GM23338 (cell line): ENCODE data around the gene RAD51B. TPM values are rescaled to one million over a fixed set of nuclear protein-coding genes. Genes with fewer than 3 reads are reported as not detected.

Experiments used
- ATAC-seq: fragments of 200-7000 bp; cut with Tn5 transposase; 3 replicates; pipeline ENCODE4 v1.9.1; 2020
- DNase-seq: peaks from one replicate; pipeline ENCODE4 v3.0.0-alpha.2; 2015; ENCODE audit warnings: low spot score
- H2AFZ ChIP-seq: fragments of 200-600 bp; sonication (generic); 2 replicates; pipeline ENCODE4 v1.8.0; 2016; ENCODE audit warnings: antibody characterized with exemption, mild to moderate bottlenecking, moderate library complexity
- H3F3A ChIP-seq: fragments of 200-600 bp; sonication (generic); replicated peaks from 2 replicates; pipeline ENCODE4 v1.8.0; 2017; ENCODE audit warnings: antibody characterized with exemption, mixed run types, low read depth
- H3K27ac ChIP-seq: fragments of 200-600 bp; sonication (generic); 2 replicates; pipeline ENCODE4 v1.6.1; 2016; ENCODE audit warnings: low read depth
- H3K27me3 ChIP-seq: fragments of 200-600 bp; sonication (generic); 2 replicates; pipeline ENCODE4 v1.8.0; 2016; ENCODE audit warnings: mild to moderate bottlenecking, mixed run types, moderate library complexity; ENCODE audit not compliant: insufficient read depth
- H3K36me3 ChIP-seq: fragments of 200-600 bp; sonication (generic); 2 replicates; pipeline ENCODE4 v1.8.0; 2016; ENCODE audit warnings: mild to moderate bottlenecking; ENCODE audit not compliant: insufficient read depth
- H3K4me1 ChIP-seq: fragments of 200-600 bp; sonication (generic); 2 replicates; pipeline ENCODE4 v1.8.0; 2016; ENCODE audit warnings: mild to moderate bottlenecking, moderate library complexity; ENCODE audit not compliant: insufficient read depth
- H3K4me2 ChIP-seq: fragments of 200-600 bp; sonication (generic); 2 replicates; pipeline ENCODE4 v1.7.1; 2017; ENCODE audit warnings: mixed run types
- H3K4me3 ChIP-seq: fragments of 200-600 bp; sonication (generic); 2 replicates; pipeline ENCODE4 v1.6.1; 2016; ENCODE audit warnings: mixed run types
- H3K79me2 ChIP-seq: fragments of 200-600 bp; sonication (generic); replicated peaks from 2 replicates; pipeline ENCODE4 v1.8.0; 2017; ENCODE audit warnings: mild to moderate bottlenecking; ENCODE audit not compliant: insufficient read depth
- H3K9me2 ChIP-seq: fragments of 200-600 bp; sonication (generic); 2 replicates; pipeline ENCODE4 v1.8.0; 2017; ENCODE audit not compliant: insufficient read depth
- H4K20me1 ChIP-seq: fragments of 200-600 bp; sonication (generic); replicated peaks from 2 replicates; pipeline ENCODE4 v1.8.0; 2017; ENCODE audit warnings: mild to moderate bottlenecking; ENCODE audit not compliant: insufficient read depth
- H3K27ac Mint-ChIP-seq: 2 replicates; pipeline ENCODE4 v1.8.0; 2020; ENCODE audit warnings: inconsistent platforms, mild to moderate bottlenecking, moderate library complexity, mixed read lengths
- H3K27me3 Mint-ChIP-seq: 3 replicates; pipeline ENCODE4 v1.8.0; 2022; ENCODE audit warnings: low read depth, mild to moderate bottlenecking, moderate library complexity, mixed read lengths, inconsistent platforms; ENCODE audit not compliant: insufficient read depth, poor library complexity
- H3K36me3 Mint-ChIP-seq: 3 replicates; pipeline ENCODE4 v1.8.0; 2021; ENCODE audit warnings: low read depth, mild to moderate bottlenecking, inconsistent platforms, moderate library complexity, mixed read lengths
- H3K4me1 Mint-ChIP-seq: 3 replicates; pipeline ENCODE4 v1.8.0; 2020; ENCODE audit warnings: mild to moderate bottlenecking, inconsistent platforms, mixed read lengths
- H3K4me3 Mint-ChIP-seq: 3 replicates; pipeline ENCODE4 v1.8.0; 2021; ENCODE audit warnings: moderate library complexity, mild to moderate bottlenecking, inconsistent platforms, mixed read lengths
- H3K9me3 Mint-ChIP-seq: 3 replicates; pipeline ENCODE4 v1.8.0; 2020; ENCODE audit warnings: moderate library complexity, mild to moderate bottlenecking, inconsistent platforms, mixed read lengths
- CTCF ChIP-seq, 2 experiments: fragments of 200-600 bp in 1 of 2; sonication (generic) in 1 of 2; conservative IDR thresholded peaks; 2 replicates each; pipeline versions ENCODE4 v1.5.1 to v1.6.1; 2016 to 2017; ENCODE audit warnings: antibody characterized with exemption in 2 of 2, low read depth in 2 of 2, mild to moderate bottlenecking in 2 of 2, moderate library complexity in 1 of 2
- ETS1 ChIP-seq: IDR thresholded peaks from 2 replicates; pipeline ENCODE4 v1.6.1; 2016; ENCODE audit warnings: antibody characterized with exemption
- EZH2 ChIP-seq: fragments of 200-600 bp; sonication (generic); IDR thresholded peaks from one replicate; pipeline ENCODE4 v1.8.0; 2017; ENCODE audit warnings: antibody characterized with exemption, mild to moderate bottlenecking, low read depth; ENCODE audit not compliant: unreplicated experiment
- EZH2phosphoT487 ChIP-seq: fragments of 200-600 bp; sonication (generic); IDR thresholded peaks from one replicate; pipeline ENCODE4 v1.8.1; 2018; ENCODE audit warnings: antibody characterized with exemption; ENCODE audit not compliant: unreplicated experiment
- JUNB ChIP-seq: IDR thresholded peaks from one replicate; pipeline ENCODE4 v1.6.1; 2016; ENCODE audit warnings: antibody characterized with exemption; ENCODE audit not compliant: unreplicated experiment
- NANOG ChIP-seq: IDR thresholded peaks from 2 replicates; pipeline ENCODE4 v1.6.1; 2016; ENCODE audit warnings: antibody characterized with exemption, borderline replicate concordance
- POLR2AphosphoS5 ChIP-seq: IDR thresholded peaks from 2 replicates; pipeline ENCODE4 v1.6.1; 2016; ENCODE audit warnings: antibody characterized with exemption, low read depth
- STAT1 ChIP-seq: IDR thresholded peaks from one replicate; pipeline ENCODE4 v1.6.1; 2016; ENCODE audit warnings: antibody characterized with exemption; ENCODE audit not compliant: unreplicated experiment
- ZNF462 ChIP-seq: fragments of 250-450 bp; sonication (Bioruptor Pico); IDR thresholded peaks from 2 replicates; pipeline ENCODE4 v1.5.0; 2020; ENCODE audit warnings: mild to moderate bottlenecking, moderate library complexity
- polyA plus RNA-seq: library from polyadenylated mRNA; unstranded; fragments of >200 nt; fragmentation: Nextera tagmentation; extraction: Ambion mirVana; gene quantifications from 2 replicates; pipeline ENCODE4 v1.2.1, GENCODE V29; 2016
- total RNA-seq: library from RNA; depleted of rRNA; stranded (reverse); fragments of >200 nt; shearing (Covaris generic); gene quantifications from 2 replicates; pipeline ENCODE4 v1.2.3, GENCODE V29; 2014

The RAD51B gene
- total and polyA plus RNA-seq, 2 experiments from 2014 or later, result 15.7 to 29.1 TPM

GRCh38 chr14:68755016-68755353, 935.4 kb downstream of the RAD51B start (continued):
- no peak for TF ChIP-seq ETS1

GRCh38 chr14:68756000-68756481, 936.5 kb downstream of the RAD51B start:
- H4K20me1 ChIP-seq, result no peaks in the 10 kb centered on the region
- no peaks in the 10 kb centered on the region for H3F3A ChIP-seq
- H3K9me2 ChIP-seq, result no peaks in the 10 kb centered on the region
- H3K27me3 Mint-ChIP-seq, result peaks cover 5% of the 10 kb centered on the region
- no peak overlapping the region for H3K27ac ChIP-seq
- no peaks in the 10 kb centered on the region for H3K4me1 ChIP-seq
- no peaks in the 10 kb centered on the region for H3K9me3 Mint-ChIP-seq
- DNase-seq, result no peak
- no peak for ATAC-seq
- no peak overlapping the region for H3K4me2 ChIP-seq
- H3K36me3 ChIP-seq, result no peaks in the 10 kb centered on the region
- no peak overlapping the region for H3K27ac Mint-ChIP-seq
- H3K4me3 ChIP-seq, result no peak overlapping the region
- TF ChIP-seq STAT1, result no peak
- TF ChIP-seq JUNB, result no peak
- TF ChIP-seq EZH2, result no peak
- TF ChIP-seq EZH2phosphoT487, result no peak
- peaks cover 2% of the 10 kb centered on the region; the same call in 2 of the 3 replicates for H3K4me1 Mint-ChIP-seq
- H3K79me2 ChIP-seq, result no peaks in the 10 kb centered on the region
- H3K27me3 ChIP-seq, result no peaks in the 10 kb centered on the region
- no peaks in the 10 kb centered on the region; the same call in 2 of the 3 replicates for H3K36me3 Mint-ChIP-seq
- H3K4me3 Mint-ChIP-seq, result no peak overlapping the region
- H2AFZ ChIP-seq, result no peak overlapping the region

- no peak overlapping the region for H3K4me3 Mint-ChIP-seq
- H3K27ac ChIP-seq, result no peak overlapping the region
These were observed 937.2 kb downstream of the RAD51B start for GRCh38 chr14:68756734-68757133.

More at GRCh38 chr14:68756734-68757133, 937.2 kb downstream of the RAD51B start:
- Histone ChIP-seq H3K27me3 (no peaks in the 10 kb centered on the region), H3K4me2 (no peak overlapping the region), H3K79me2 (no peaks in the 10 kb centered on the region), H3F3A (no peaks in the 10 kb centered on the region), H2AFZ (no peak overlapping the region), H3K9me2 (no peaks in the 10 kb centered on the region), H3K4me1 (no peaks in the 10 kb centered on the region), H3K36me3 (no peaks in the 10 kb centered on the region), H4K20me1 (no peaks in the 10 kb centered on the region), H3K4me3 (no peak overlapping the region)
- ATAC-seq, result no peak
- Mint-ChIP-seq H3K27ac (no peak overlapping the region), H3K9me3 (no peaks in the 10 kb centered on the region), H3K36me3 (no peaks in the 10 kb centered on the region; the same call in 2 of the 3 replicates), H3K4me1 (peaks cover 2% of the 10 kb centered on the region; the same call in 2 of the 3 replicates), H3K27me3 (peaks cover 5% of the 10 kb centered on the region)
- DNase-seq, result no peak
- TF ChIP-seq STAT1 (no peak), CTCF (conservative IDR thresholded peaks at IDR 0.05; ENCODE audit: low read depth in 2 of 2) (no peak), ZNF462 (CRISPR knock-in tag) (no peak), ETS1 (no peak), NANOG (no peak), POLR2AphosphoS5 (no peak)
